Kidney epithelial cell (primary cell): ENCODE data around the gene S1PR2. TPM values are rescaled to one million over a fixed set of nuclear protein-coding genes. Genes with fewer than 3 reads are reported as not detected.

Experiments
- DNase-seq: peaks from one replicate; pipeline ENCODE4 v3.0.0-alpha.2; 2010; ENCODE audit warnings: low read depth
- H3K27me3 ChIP-seq: 2 replicates; pipeline ENCODE4 v1.6.0; 2011; ENCODE audit warnings: low read length; ENCODE audit not compliant: control insufficient read depth, insufficient read depth
- H3K36me3 ChIP-seq: 2 replicates; pipeline ENCODE4 v1.5.1; 2011; ENCODE audit warnings: low read length; ENCODE audit not compliant: control insufficient read depth, insufficient read depth
- H3K4me3 ChIP-seq: 2 replicates; pipeline ENCODE4 v1.5.1; 2011; ENCODE audit warnings: low read depth, mild to moderate bottlenecking, control low read depth, low read length
- total RNA-seq: library from RNA; depleted of rRNA; stranded (reverse); fragments of >200 nt; gene quantifications from 2 replicates; pipeline ENCODE4 v1.2.3, GENCODE V29; 2015
- TF ChIP-seq, protein P1 (sequence below): IDR thresholded peaks from 2 replicates; pipeline ENCODE4 v1.5.1; 2011; ENCODE audit warnings: mild to moderate bottlenecking, moderate library complexity, low read length, control low read depth, inconsistent platforms; ENCODE audit not compliant: insufficient read depth, poor library complexity, severe bottlenecking

The S1PR2 gene
- total RNA-seq, 1 donor from 2014 or later, result 9.4 TPM

GRCh38 chr19:10228393-10228792, 2.7 kb downstream of the S1PR2 start:
- H3K36me3 ChIP-seq, result no peaks in the 10 kb centered on the region
- DNase-seq, result no peak
- H3K27me3 ChIP-seq, result peaks cover 2% of the 10 kb centered on the region
- H3K4me3 ChIP-seq, result no peak overlapping the region
- TF ChIP-seq, protein P1, sequence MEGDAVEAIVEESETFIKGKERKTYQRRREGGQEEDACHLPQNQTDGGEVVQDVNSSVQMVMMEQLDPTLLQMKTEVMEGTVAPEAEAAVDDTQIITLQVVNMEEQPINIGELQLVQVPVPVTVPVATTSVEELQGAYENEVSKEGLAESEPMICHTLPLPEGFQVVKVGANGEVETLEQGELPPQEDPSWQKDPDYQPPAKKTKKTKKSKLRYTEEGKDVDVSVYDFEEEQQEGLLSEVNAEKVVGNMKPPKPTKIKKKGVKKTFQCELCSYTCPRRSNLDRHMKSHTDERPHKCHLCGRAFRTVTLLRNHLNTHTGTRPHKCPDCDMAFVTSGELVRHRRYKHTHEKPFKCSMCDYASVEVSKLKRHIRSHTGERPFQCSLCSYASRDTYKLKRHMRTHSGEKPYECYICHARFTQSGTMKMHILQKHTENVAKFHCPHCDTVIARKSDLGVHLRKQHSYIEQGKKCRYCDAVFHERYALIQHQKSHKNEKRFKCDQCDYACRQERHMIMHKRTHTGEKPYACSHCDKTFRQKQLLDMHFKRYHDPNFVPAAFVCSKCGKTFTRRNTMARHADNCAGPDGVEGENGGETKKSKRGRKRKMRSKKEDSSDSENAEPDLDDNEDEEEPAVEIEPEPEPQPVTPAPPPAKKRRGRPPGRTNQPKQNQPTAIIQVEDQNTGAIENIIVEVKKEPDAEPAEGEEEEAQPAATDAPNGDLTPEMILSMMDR, result no peak

DNA sequence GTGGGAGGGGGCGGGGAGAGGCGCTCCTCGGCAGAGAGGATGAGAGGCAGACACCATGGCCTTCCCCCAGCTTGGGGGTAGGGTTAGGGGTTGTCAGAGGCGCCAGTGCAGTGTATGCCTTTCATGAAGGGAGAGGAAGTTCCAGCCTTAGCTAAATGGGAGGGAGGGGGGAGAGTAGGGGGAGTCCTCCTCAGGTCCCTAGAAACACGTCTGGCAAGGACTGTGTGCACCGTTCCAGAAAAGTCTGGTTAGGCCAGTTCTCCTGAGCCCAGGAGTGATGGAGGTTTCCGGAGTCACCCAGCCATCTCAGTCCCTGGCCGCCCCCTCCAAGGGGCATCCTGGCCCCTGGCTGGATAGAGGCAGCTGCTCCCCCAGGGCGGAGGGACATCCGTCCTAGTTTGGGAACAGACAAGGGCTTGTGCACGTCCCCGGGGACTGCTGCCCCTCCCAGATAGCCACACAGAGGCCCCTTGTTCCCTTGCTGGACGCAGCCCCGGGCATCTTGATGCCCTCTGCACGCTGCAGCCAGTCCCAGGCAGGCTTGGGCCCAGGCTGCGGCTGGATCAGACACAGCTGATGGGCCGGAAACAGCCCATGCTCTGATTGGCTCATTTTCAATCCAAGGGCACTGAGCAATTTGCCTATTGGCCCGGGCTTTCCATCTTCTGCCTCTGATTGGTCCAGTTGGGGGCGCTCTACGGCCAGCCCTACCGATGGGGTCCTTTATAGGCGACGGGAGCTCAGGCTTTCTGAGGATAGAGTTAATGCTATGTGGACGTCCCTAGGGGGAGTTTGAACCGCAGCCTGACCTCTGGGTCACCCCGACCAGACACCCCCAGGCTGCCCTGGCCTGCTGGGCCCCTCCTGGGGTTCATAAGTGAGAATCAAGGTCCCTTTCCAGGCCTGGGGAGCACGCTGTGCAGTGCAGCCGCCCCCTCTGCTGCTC, 3.8 kb downstream of the S1PR2 start:
- TF ChIP-seq, protein P1, result no peak
- H3K27me3 ChIP-seq, result peaks cover 2% of the 10 kb centered on the region
- no peaks in the 10 kb centered on the region for H3K36me3 ChIP-seq
- DNase-seq, result no peak
- H3K4me3 ChIP-seq, result no peak overlapping the region

DNA sequence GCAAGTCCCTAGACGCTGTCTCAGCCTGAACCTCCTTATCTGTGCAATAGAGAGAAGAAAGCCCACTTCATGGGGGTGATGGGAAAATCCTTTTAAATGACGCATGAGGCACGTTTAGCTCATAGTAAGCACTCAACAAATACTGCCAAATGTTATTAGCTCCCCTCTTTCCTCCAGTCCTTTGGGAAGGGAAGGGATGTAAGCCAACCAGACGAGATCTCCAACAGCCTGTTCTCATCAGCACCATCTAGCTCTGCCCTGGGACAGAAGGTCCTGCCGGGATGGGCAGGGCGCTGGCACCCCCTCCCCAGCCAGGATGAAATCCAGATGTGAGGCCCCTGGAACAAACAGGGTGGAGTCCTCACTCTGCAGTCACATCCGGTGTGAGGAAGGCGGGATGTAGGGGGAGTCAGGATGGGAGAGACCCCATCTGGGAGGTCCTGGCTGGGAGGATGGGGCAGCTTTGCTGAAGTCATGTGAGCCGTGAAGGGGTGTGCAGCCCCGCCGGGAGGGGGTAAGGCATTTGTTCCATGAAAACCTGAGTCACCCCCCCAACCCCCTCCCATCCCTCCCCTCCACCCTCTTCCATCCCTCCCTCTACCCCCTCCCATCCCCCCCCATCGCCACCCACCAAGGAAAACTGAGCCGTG, 4.6 kb downstream of the S1PR2 start:
- no peak overlapping the region for H3K4me3 ChIP-seq
- TF ChIP-seq, protein P1, result no peak
- peaks cover 2% of the 10 kb centered on the region for H3K27me3 ChIP-seq
- no peaks in the 10 kb centered on the region for H3K36me3 ChIP-seq
- no peak for DNase-seq

DNA sequence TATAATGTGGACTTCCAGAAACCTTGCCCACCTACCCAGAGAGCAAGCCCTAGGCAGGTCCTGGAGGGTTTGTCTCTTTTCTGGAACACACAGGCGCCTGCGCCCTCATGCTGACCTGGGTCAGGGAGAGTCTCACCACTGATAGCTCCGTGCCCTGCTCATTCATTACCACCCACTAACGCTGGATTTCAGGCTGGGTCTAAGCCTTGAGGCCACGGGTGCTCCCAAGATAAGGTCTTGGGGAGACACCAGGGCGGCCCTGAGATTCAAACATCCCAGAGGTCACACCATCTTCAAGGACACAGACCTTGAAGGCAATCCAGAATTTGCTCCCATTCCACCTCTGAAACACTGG, 5.1 kb downstream of the S1PR2 start:
- Histone ChIP-seq H3K27me3 (peaks cover 2% of the 10 kb centered on the region), H3K36me3 (no peaks in the 10 kb centered on the region), H3K4me3 (no peak overlapping the region)
- TF ChIP-seq, protein P1, result no peak
- DNase-seq, result no peak

DNA sequence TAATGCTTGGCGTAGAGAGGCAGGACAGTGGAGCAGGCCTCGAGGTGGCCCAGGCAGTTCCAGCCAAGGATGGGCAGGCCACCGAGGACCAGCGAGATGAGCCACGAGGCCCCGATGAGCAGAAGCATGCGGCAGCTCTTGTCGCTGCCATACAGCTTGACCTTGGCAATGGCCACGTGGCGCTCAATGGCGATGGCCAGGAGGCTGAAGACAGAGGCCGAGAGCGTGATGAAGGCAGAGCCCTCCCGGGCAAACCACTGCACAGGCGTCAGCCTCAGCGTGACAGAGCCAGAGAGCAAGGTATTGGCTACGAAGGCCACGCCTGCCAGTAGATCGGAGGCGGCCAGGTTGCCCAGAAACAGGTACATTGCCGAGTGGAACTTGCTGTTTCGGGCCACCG, 6.8 kb downstream of the S1PR2 start:
- DNase-seq, result no peak
- Histone ChIP-seq H3K27me3 (no peaks in the 10 kb centered on the region), H3K36me3 (no peaks in the 10 kb centered on the region), H3K4me3 (no peak overlapping the region)
- TF ChIP-seq, protein P1, result no peak
